IMR-90 (cell line): ENCODE data around the gene KCNT2. TPM values are rescaled to one million over a fixed set of nuclear protein-coding genes. Genes with fewer than 3 reads are reported as not detected.

Experiments used
- ATAC-seq: fragments of 200-7000 bp; cut with Tn5 transposase; 2 replicates; pipeline ENCODE4 v1.9.1; 2020; ENCODE audit warnings: low read depth, mild to moderate bottlenecking, moderate library complexity
- BruUV-seq: library from RNA; stranded (reverse); fragments of 400-500 nt; replicated peaks from 2 replicates; lab custom pipeline; 2021; lab: Mats Ljungman, UMichigan
- CTCF ChIA-PET: fragments of 300-600 bp; formaldehyde crosslinking; extraction: SDS; loops from one replicate; lab custom pipeline; 2021; ENCODE audit warnings: antibody characterized with exemption; lab: Yijun Ruan, JAX
- POLR2A ChIA-PET: fragments of 300-600 bp; sonication (Branson Sonifier 250); formaldehyde crosslinking; loops from one replicate; lab custom pipeline; 2022; ENCODE audit warnings: antibody characterized with exemption; ENCODE audit not compliant: unreplicated experiment; lab: Charles Lee
- DNase-seq: peaks from one replicate; pipeline ENCODE4 v3.0.0; 2013
- H2AFZ ChIP-seq: replicated peaks from 2 replicates; pipeline ENCODE3; 2013; ENCODE audit warnings: low read length, mild to moderate bottlenecking; ENCODE audit not compliant: poor library complexity
- H2AK5ac ChIP-seq: 2 replicates; pipeline ENCODE4 v1.6.1; 2013; ENCODE audit warnings: low read depth, low read length, inconsistent platforms
- H2AK9ac ChIP-seq: replicated peaks from 2 replicates; pipeline ENCODE3; 2013; ENCODE audit warnings: mild to moderate bottlenecking, low read depth, low read length, moderate library complexity; ENCODE audit not compliant: poor library complexity
- H2BK120ac ChIP-seq: 2 replicates; pipeline ENCODE4 v1.6.1; 2013; ENCODE audit warnings: low read depth, low read length, inconsistent platforms
- H2BK15ac ChIP-seq: 3 replicates; pipeline ENCODE4 v1.6.1; 2013; ENCODE audit warnings: low read depth, low read length, inconsistent platforms
- H2BK20ac ChIP-seq: 2 replicates; pipeline ENCODE4 v1.6.1; 2013; ENCODE audit warnings: low read depth, mild to moderate bottlenecking, inconsistent platforms, low read length, moderate library complexity
- H2BK5ac ChIP-seq: 2 replicates; pipeline ENCODE4 v1.6.1; 2013; ENCODE audit warnings: mild to moderate bottlenecking, low read depth, low read length, inconsistent platforms; ENCODE audit not compliant: poor library complexity, severe bottlenecking
- H3K14ac ChIP-seq: replicated peaks from 2 replicates; pipeline ENCODE4 v1.6.1; 2013; ENCODE audit warnings: low read depth, low read length, inconsistent platforms
- H3K18ac ChIP-seq: 2 replicates; pipeline ENCODE4 v1.6.1; 2013; ENCODE audit warnings: low read depth, low read length, control low read depth
- H3K23ac ChIP-seq: 2 replicates; pipeline ENCODE4 v1.6.1; 2013; ENCODE audit warnings: low read depth, low read length, inconsistent platforms
- H3K27ac ChIP-seq: 2 replicates; pipeline ENCODE4 v1.5.1; 2013; ENCODE audit warnings: mild to moderate bottlenecking, control low read depth, low read length; ENCODE audit not compliant: insufficient read depth
- H3K27me3 ChIP-seq: 2 replicates; pipeline ENCODE4 v1.6.1; 2013; ENCODE audit warnings: low read length; ENCODE audit not compliant: control insufficient read depth, insufficient read depth
- H3K36me3 ChIP-seq: 2 replicates; pipeline ENCODE4 v1.6.1; 2013; ENCODE audit warnings: low read length, mixed read lengths; ENCODE audit not compliant: control insufficient read depth, insufficient read depth
- H3K4ac ChIP-seq: 2 replicates; pipeline ENCODE4 v1.6.1; 2013; ENCODE audit warnings: low read depth, low read length, inconsistent platforms
- H3K4me1 ChIP-seq: 2 replicates; pipeline ENCODE4 v1.6.1; 2013; ENCODE audit warnings: low read length, mixed read lengths; ENCODE audit not compliant: control insufficient read depth, insufficient read depth
- H3K4me2 ChIP-seq: 2 replicates; pipeline ENCODE4 v1.6.1; 2013; ENCODE audit warnings: low read depth, mild to moderate bottlenecking, control low read depth, low read length, moderate library complexity
- H3K4me3 ChIP-seq: 2 replicates; pipeline ENCODE4 v1.5.1; 2013; ENCODE audit warnings: low read depth, mild to moderate bottlenecking, control low read depth, low read length, moderate library complexity; ENCODE audit not compliant: insufficient read depth
- H3K56ac ChIP-seq: 2 replicates; pipeline ENCODE4 v1.6.1; 2013; ENCODE audit warnings: low read length, inconsistent platforms; ENCODE audit not compliant: insufficient read depth; ENCODE audit errors: extremely low read depth
- H3K79me1 ChIP-seq, 2 experiments: 2 replicates each; pipeline ENCODE4 v1.6.1; 2013; ENCODE audit warnings: low read length in 2 of 2, inconsistent platforms in 1 of 2, low read depth in 1 of 2
- H3K9ac ChIP-seq: 2 replicates; pipeline ENCODE4 v1.6.1; 2013; ENCODE audit warnings: low read depth, low read length, control low read depth
- H3K9me1 ChIP-seq: 2 replicates; pipeline ENCODE4 v1.6.1; 2013; ENCODE audit warnings: low read length, inconsistent platforms; ENCODE audit not compliant: insufficient read depth
- H3K9me3 ChIP-seq: 2 replicates; pipeline ENCODE4 v1.6.1; 2013; ENCODE audit warnings: low read length; ENCODE audit not compliant: control insufficient read depth, insufficient read depth
- H4K20me1 ChIP-seq: 2 replicates; pipeline ENCODE4 v1.6.1; 2013; ENCODE audit warnings: low read length, inconsistent platforms; ENCODE audit not compliant: insufficient read depth
- H4K5ac ChIP-seq: 2 replicates; pipeline ENCODE4 v1.6.1; 2013; ENCODE audit warnings: mild to moderate bottlenecking, low read depth, low read length, control low read depth
- H4K8ac ChIP-seq, 2 experiments: 2 replicates each; pipeline ENCODE4 v1.6.1; 2013; ENCODE audit warnings: low read depth in 2 of 2, low read length in 2 of 2, control low read depth in 1 of 2, inconsistent platforms in 1 of 2
- H4K91ac ChIP-seq: 2 replicates; pipeline ENCODE4 v1.6.1; 2013; ENCODE audit warnings: low read depth, low read length, inconsistent platforms; ENCODE audit not compliant: insufficient read depth
- CHD1 ChIP-seq: IDR thresholded peaks from 2 replicates; pipeline ENCODE4 v1.6.1; 2012; ENCODE audit warnings: low read depth, low read length, improper control_type of control experiment
- CTCF ChIP-seq: conservative IDR thresholded peaks from 2 replicates; pipeline ENCODE4 v1.5.1; 2012; ENCODE audit warnings: mild to moderate bottlenecking, low read depth, low read length, improper control_type of control experiment
- ELK1 ChIP-seq: fragments of 150-350 bp; IDR thresholded peaks from 2 replicates; pipeline ENCODE4 v1.6.1; 2016; ENCODE audit warnings: low read depth, mild to moderate bottlenecking, low read length, moderate library complexity, borderline replicate concordance
- FOS ChIP-seq: fragments of 150-350 bp; IDR thresholded peaks from 2 replicates; pipeline ENCODE4 v1.6.1; 2016; ENCODE audit warnings: low read depth, low read length
- MXI1 ChIP-seq: IDR thresholded peaks from 2 replicates; pipeline ENCODE4 v1.6.1; 2012; ENCODE audit warnings: low read depth, mild to moderate bottlenecking, low read length, moderate library complexity, borderline replicate concordance
- NFE2L2 ChIP-seq: fragments of 150-350 bp; IDR thresholded peaks from 2 replicates; pipeline ENCODE4 v1.6.1; 2016; ENCODE audit warnings: low read depth, mild to moderate bottlenecking, low read length
- POLR2A ChIP-seq: IDR thresholded peaks from 2 replicates; pipeline ENCODE4 v1.6.1; 2012; ENCODE audit warnings: mild to moderate bottlenecking, low read depth, low read length
- RAD21 ChIP-seq: IDR thresholded peaks from 2 replicates; pipeline ENCODE4 v1.6.1; 2012; ENCODE audit warnings: low read length, improper control_type of control experiment
- RCOR1 ChIP-seq: IDR thresholded peaks from 2 replicates; pipeline ENCODE4 v1.6.1; 2012; ENCODE audit warnings: mild to moderate bottlenecking, low read length, improper control_type of control experiment; ENCODE audit not compliant: insufficient replicate concordance
- RFX5 ChIP-seq: IDR thresholded peaks from 2 replicates; pipeline ENCODE4 v1.8.0; 2012; ENCODE audit warnings: low read depth, mild to moderate bottlenecking, low read length, moderate library complexity
- SMC3 ChIP-seq: fragments of 150-350 bp; IDR thresholded peaks from 2 replicates; pipeline ENCODE4 v1.6.1; 2016; ENCODE audit warnings: low read depth, mild to moderate bottlenecking, antibody characterized with exemption, low read length, moderate library complexity
- USF2 ChIP-seq: fragments of 150-350 bp; IDR thresholded peaks from 2 replicates; pipeline ENCODE4 v1.6.1; 2017; ENCODE audit warnings: mild to moderate bottlenecking, antibody characterized with exemption, low read length, low read depth
- WGBS, 2 experiments: methylation state at CpG; one replicate each; pipeline versions ENCODE4 v1.1.5 to v1.1.7; 2013; ENCODE audit warnings: missing lambda C conversion rate in 2 of 2; ENCODE audit not compliant: insufficient read length in 1 of 2; ENCODE audit errors: extremely low coverage in 2 of 2; 5-methylcytosine and 5-hydroxymethylcytosine counted together
- dilution Hi-C: fragments of 300-500 bp; cut with HindIII; formaldehyde crosslinking; loops from one replicate; pipeline ENCODE4 v1.14.3; 2018; ENCODE audit warnings: low sequenced_read_pairs; ENCODE audit not compliant: unreplicated experiment
- in situ Hi-C: fragments of 300-500 bp; cut with MboI; formaldehyde crosslinking; loops from 3 replicates; pipeline ENCODE4 v1.14.3; 2019; ENCODE audit warnings: low sequenced_read_pairs, inconsistent platforms, mixed read lengths
- intact Hi-C: fragments of 100-400 bp; cut with micrococcal nuclease; formaldehyde crosslinking; loops from 2 replicates; pipeline ENCODE4 v1.10.0; 2022
- polyA plus RNA-seq, 3 experiments: library from polyadenylated mRNA; depleted of rRNA; stranded (reverse); fragments of >200 nt; gene quantifications; 2 replicates each; pipeline ENCODE4 v1.2.3, GENCODE V29; 2012; ENCODE audit warnings: low replicate concordance in 1 of 3
- total RNA-seq: library from RNA; depleted of rRNA; stranded (reverse); fragments of >200 nt; gene quantifications from 2 replicates; pipeline ENCODE4 v1.2.3, GENCODE V29; 2012

Gene KCNT2
- total and polyA plus RNA-seq, 2 of the 4 experiments (the other 2 are of a cell fraction), result 0.22 to 0.72 TPM

- no peak overlapping the region for H3K4me2 ChIP-seq
- ChIA-PET CTCF (no interaction called here), POLR2A (no interaction called here)
- H2BK15ac ChIP-seq, result no peak overlapping the region
- H2BK5ac ChIP-seq, result no peak overlapping the region
- no peak overlapping the region for H3K4me3 ChIP-seq
- no peaks in the 10 kb centered on the region for H3K9me1 ChIP-seq
- TF ChIP-seq RAD21 (no peak), RFX5 (no peak), FOS (no peak), SMC3 (no peak), RCOR1 (no peak), CHD1 (no peak), NFE2L2 (no peak), MXI1 (no peak), CTCF (no peak), ELK1 (no peak), POLR2A (no peak), USF2 (no peak)
- H2BK20ac ChIP-seq, result no peak overlapping the region
- H2AK9ac ChIP-seq, result no peak overlapping the region
- H3K9ac ChIP-seq, result no peak overlapping the region
- H4K8ac ChIP-seq, result no peak overlapping the region
- H2AFZ ChIP-seq, result no peak overlapping the region
- no peak overlapping the region for H3K27ac ChIP-seq
- no peaks in the 10 kb centered on the region for H3K36me3 ChIP-seq
- H4K91ac ChIP-seq, result no peak overlapping the region
- no peak for ATAC-seq
- no peak overlapping the region for H3K23ac ChIP-seq
- intact Hi-C loops (no loop called here), in situ Hi-C loops (no loop called here), dilution Hi-C loops (no loop called here)
- DNase-seq, result no peak
- H3K4me1 ChIP-seq, result no peaks in the 10 kb centered on the region
- no peaks in the 10 kb centered on the region for H3K27me3 ChIP-seq
- H3K79me1 ChIP-seq, result no peaks in the 10 kb centered on the region
- BruUV-seq, result no TSS peak
- H2BK120ac ChIP-seq, result no peak overlapping the region
- no peak overlapping the region for H3K18ac ChIP-seq
- no peaks in the 10 kb centered on the region for H4K20me1 ChIP-seq
- no CpG with 5 or more reads among the region's 2 CpGs for WGBS, 2 experiments
- H3K56ac ChIP-seq, result no peak overlapping the region
- no peak overlapping the region for H3K4ac ChIP-seq
- no peaks in the 10 kb centered on the region for H3K9me3 ChIP-seq
- no peak overlapping the region for H3K14ac ChIP-seq
- H2AK5ac ChIP-seq, result no peak overlapping the region
- H4K5ac ChIP-seq, result no peak overlapping the region
Observed at GRCh38 chr1:196638466-196638865, 30.2 kb upstream of the KCNT2 start.
